ENCODE data around the gene FOXP1.
"Not testable (repeated sequence)": the region's sequence is repeated elsewhere in the genome, so short reads cannot be mapped to it uniquely, and the experiment has no call there.

FOXP1 gene

GRCh38 chr3:71450162-71450561, 133.4 kb downstream of the FOXP1 start:
- DNase-seq (ENCODE audit: low read depth), result no peak

GRCh38 chr3:71447803-71448202, 135.7 kb downstream of the FOXP1 start:
- DNase-seq (ENCODE audit: low read depth), result no peak

GRCh38 chr3:71447197-71447596, 136.3 kb downstream of the FOXP1 start:
- no peak for DNase-seq (ENCODE audit: low read depth)

- no peak for DNase-seq (ENCODE audit: low read depth)
Measured at GRCh38 chr3:71446734-71447133, 136.8 kb downstream of the FOXP1 start.

GRCh38 chr3:71446260-71446659, 137.3 kb downstream of the FOXP1 start:
- no peak for DNase-seq (ENCODE audit: low read depth)

- no peak for DNase-seq (ENCODE audit: low read depth)
Measured at GRCh38 chr3:71444861-71445259, 138.7 kb downstream of the FOXP1 start.

GRCh38 chr3:71444028-71444860, 139.3 kb downstream of the FOXP1 start:
- no peak for DNase-seq (ENCODE audit: low read depth)

GRCh38 chr3:71443332-71443731, 140.2 kb downstream of the FOXP1 start:
- no peak for DNase-seq (ENCODE audit: low read depth)

GRCh38 chr3:71442652-71443042, 140.9 kb downstream of the FOXP1 start:
- DNase-seq (ENCODE audit: low read depth), result no peak

- no peak for DNase-seq (ENCODE audit: low read depth)
Measured at GRCh38 chr3:71441925-71442651, 141.4 kb downstream of the FOXP1 start.

- no peak for DNase-seq (ENCODE audit: low read depth)
Measured at GRCh38 chr3:71441217-71441924, 142.2 kb downstream of the FOXP1 start.

GRCh38 chr3:71438904-71439303, 144.6 kb downstream of the FOXP1 start:
- no peak for DNase-seq (ENCODE audit: low read depth)

- DNase-seq (ENCODE audit: low read depth), result no peak
Measured at GRCh38 chr3:71438071-71438685, 145.3 kb downstream of the FOXP1 start.

- peak; percentile 83 for DNase-seq (ENCODE audit: low read depth)
Measured at GRCh38 chr3:71436337-71436736, 147.2 kb downstream of the FOXP1 start.

- not testable (repeated sequence) for DNase-seq (ENCODE audit: low read depth)
Measured at GRCh38 chr3:71435836-71436235, 147.7 kb downstream of the FOXP1 start.

GRCh38 chr3:71433631-71434030, 149.9 kb downstream of the FOXP1 start:
- no peak for DNase-seq (ENCODE audit: low read depth)

- DNase-seq (ENCODE audit: low read depth), result no peak
Measured at GRCh38 chr3:71432044-71432975, 151.2 kb downstream of the FOXP1 start.

GRCh38 chr3:71430941-71431552, 152.5 kb downstream of the FOXP1 start:
- DNase-seq (ENCODE audit: low read depth), result no peak

GRCh38 chr3:71429597-71429988, 153.9 kb downstream of the FOXP1 start:
- no peak for DNase-seq (ENCODE audit: low read depth)

GRCh38 chr3:71428841-71429596, 154.5 kb downstream of the FOXP1 start:
- peak; percentile 27 for DNase-seq (ENCODE audit: low read depth)
